Osteocyte (in vitro differentiated cells): ENCODE results near the gene GPR42. TPM values are rescaled to one million over a fixed set of nuclear protein-coding genes. Genes with fewer than 3 reads are reported as not detected.
A peak's percentile ranks its signal among the peaks of the same experiment; 100 is the strongest.

Source experiments
- DNase-seq: peaks from one replicate; pipeline ENCODE4 v3.0.0; 2021; ENCODE audit warnings: mixed read lengths; ENCODE audit not compliant: unreplicated experiment; ENCODE audit errors: extremely low spot score
- H3K27ac Mint-ChIP-seq: one replicate; pipeline ENCODE4 v1.8.0; 2021; ENCODE audit warnings: mild to moderate bottlenecking, mixed read lengths; ENCODE audit not compliant: unreplicated experiment
- H3K27me3 Mint-ChIP-seq: one replicate; pipeline ENCODE4 v1.8.0; 2021; ENCODE audit warnings: mixed read lengths; ENCODE audit not compliant: unreplicated experiment
- H3K36me3 Mint-ChIP-seq: one replicate; pipeline ENCODE4 v1.8.0; 2021; ENCODE audit warnings: mixed read lengths; ENCODE audit not compliant: unreplicated experiment
- H3K4me1 Mint-ChIP-seq: one replicate; pipeline ENCODE4 v1.8.0; 2021; ENCODE audit warnings: mixed read lengths; ENCODE audit not compliant: unreplicated experiment
- H3K4me3 Mint-ChIP-seq: one replicate; pipeline ENCODE4 v1.8.0; 2021; ENCODE audit warnings: mild to moderate bottlenecking, moderate library complexity, mixed read lengths; ENCODE audit not compliant: unreplicated experiment
- H3K9me3 Mint-ChIP-seq: one replicate; pipeline ENCODE4 v1.8.0; 2021; ENCODE audit warnings: mixed read lengths; ENCODE audit not compliant: unreplicated experiment
- CTCF ChIP-seq: fragments of 200-600 bp; sonication (generic); IDR thresholded peaks from 2 replicates; pipeline ENCODE4 v1.5.0; 2021; ENCODE audit warnings: antibody characterized with exemption, mild to moderate bottlenecking, moderate library complexity
- total RNA-seq: library from RNA; stranded (reverse); gene quantifications from 2 replicates; pipeline ENCODE4 v1.2.1, GENCODE V29; 2021

GPR42 gene
- total RNA-seq, 1 donor from 2014 or later = not detected

GRCh38 chr19:35349614-35350521 is 21.0 kb upstream of the GPR42 start:
- H3K4me1 Mint-ChIP-seq = no peaks in the 10 kb centered on the region
- no peak for TF ChIP-seq CTCF
- H3K27ac Mint-ChIP-seq = no peak overlapping the region
- no peaks in the 10 kb centered on the region for H3K36me3 Mint-ChIP-seq
- H3K27me3 Mint-ChIP-seq = peaks cover 11% of the 10 kb centered on the region
- H3K9me3 Mint-ChIP-seq = no peaks in the 10 kb centered on the region
- H3K4me3 Mint-ChIP-seq = no peak overlapping the region
- peak; percentile 85 for DNase-seq

- TF ChIP-seq CTCF = no peak
- no peak overlapping the region for H3K4me3 Mint-ChIP-seq
- peak; percentile 82 for DNase-seq
Observed at GRCh38 chr19:35350591-35350990, 20.3 kb upstream of the GPR42 start.

GRCh38 chr19:35351411-35352176 is 19.3 kb upstream of the GPR42 start:
- Mint-ChIP-seq H3K9me3 (no peaks in the 10 kb centered on the region), H3K4me1 (no peaks in the 10 kb centered on the region), H3K27ac (no peak overlapping the region), H3K36me3 (no peaks in the 10 kb centered on the region), H3K27me3 (peaks cover 15% of the 10 kb centered on the region), H3K4me3 (no peak overlapping the region)
- no peak for DNase-seq
- no peak for TF ChIP-seq CTCF

More at GRCh38 chr19:35350591-35350990, 20.3 kb upstream of the GPR42 start:
- H3K4me1 Mint-ChIP-seq = no peaks in the 10 kb centered on the region
- H3K27me3 Mint-ChIP-seq = peaks cover 11% of the 10 kb centered on the region
- H3K9me3 Mint-ChIP-seq = no peaks in the 10 kb centered on the region
- H3K27ac Mint-ChIP-seq = no peak overlapping the region
- no peaks in the 10 kb centered on the region for H3K36me3 Mint-ChIP-seq

DNA sequence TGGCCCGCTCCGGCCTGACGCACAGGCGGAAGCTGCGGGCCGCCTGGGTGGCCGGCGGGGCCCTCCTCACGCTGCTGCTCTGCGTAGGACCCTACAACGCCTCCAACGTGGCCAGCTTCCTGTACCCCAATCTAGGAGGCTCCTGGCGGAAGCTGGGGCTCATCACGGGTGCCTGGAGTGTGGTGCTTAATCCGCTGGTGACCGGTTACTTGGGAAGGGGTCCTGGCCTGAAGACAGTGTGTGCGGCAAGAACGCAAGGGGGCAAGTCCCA is 18.8 kb upstream of the GPR42 start:
- no peak for TF ChIP-seq CTCF
- no peak for DNase-seq
- Mint-ChIP-seq H3K9me3 (no peaks in the 10 kb centered on the region), H3K27ac (no peak overlapping the region), H3K27me3 (peaks cover 13% of the 10 kb centered on the region), H3K4me1 (no peaks in the 10 kb centered on the region), H3K36me3 (no peaks in the 10 kb centered on the region), H3K4me3 (no peak overlapping the region)
